NCI-H526 (cell line): ENCODE measurements around the gene HSPA12A.

Source experiments
- DNase-seq, 2 experiments: peaks; one replicate each; lab custom pipeline; 2025; lab: John Stamatoyannopoulos, UW

The HSPA12A gene

GRCh38 chr10:116668018-116668417, 74.3 kb downstream of the HSPA12A start:
- no peak for DNase-seq

GRCh38 chr10:116667484-116667883, 74.9 kb downstream of the HSPA12A start:
- no peak for DNase-seq

GRCh38 chr10:116665541-116666125, 76.7 kb downstream of the HSPA12A start:
- DNase-seq: no peak

- peak in 1 of 2 experiments; percentile 4 for DNase-seq
These were observed 77.7 kb downstream of the HSPA12A start for GRCh38 chr10:116664631-116665030.

- DNase-seq: no peak
These were observed 79.0 kb downstream of the HSPA12A start for GRCh38 chr10:116663342-116663741.

- DNase-seq: no peak
These were observed 81.5 kb downstream of the HSPA12A start for GRCh38 chr10:116660860-116661259.

- DNase-seq: no peak
These were observed 83.2 kb downstream of the HSPA12A start for GRCh38 chr10:116659049-116659670.

GRCh38 chr10:116657863-116658551, 84.4 kb downstream of the HSPA12A start:
- no peak for DNase-seq

- no peak for DNase-seq
These were observed 86.3 kb downstream of the HSPA12A start for GRCh38 chr10:116656044-116656443.

GRCh38 chr10:116655568-116655967, 86.8 kb downstream of the HSPA12A start:
- no peak for DNase-seq

- DNase-seq: no peak
These were observed 87.5 kb downstream of the HSPA12A start for GRCh38 chr10:116654816-116655215.

GRCh38 chr10:116653885-116654284, 88.5 kb downstream of the HSPA12A start:
- no peak for DNase-seq

GRCh38 chr10:116648903-116649302, 93.5 kb downstream of the HSPA12A start:
- DNase-seq: no peak

- DNase-seq: no peak
These were observed 95.9 kb downstream of the HSPA12A start for GRCh38 chr10:116646502-116646901.

- DNase-seq: no peak
These were observed 104.5 kb downstream of the HSPA12A start for GRCh38 chr10:116637830-116638229.

GRCh38 chr10:116636976-116637375, 105.4 kb downstream of the HSPA12A start:
- no peak for DNase-seq

- no peak for DNase-seq
These were observed 106.0 kb downstream of the HSPA12A start for GRCh38 chr10:116636385-116636784.

GRCh38 chr10:116634126-116634975, 108.0 kb downstream of the HSPA12A start:
- no peak for DNase-seq

- no peak for DNase-seq
These were observed 109.2 kb downstream of the HSPA12A start for GRCh38 chr10:116633216-116633600.

- DNase-seq: no peak
These were observed 109.7 kb downstream of the HSPA12A start for GRCh38 chr10:116632596-116633215.

GRCh38 chr10:116631871-116632295, 110.5 kb downstream of the HSPA12A start:
- DNase-seq: no peak

GRCh38 chr10:116630020-116630419, 112.3 kb downstream of the HSPA12A start:
- no peak for DNase-seq
